Stimulated activated CD8-positive, alpha-beta memory T cell treated with anti-CD3 and anti-CD28 coated beads, Interleukin-12 subunit alpha, Interleukin-12 subunit beta, amount 100 ng/mL, for 24 hours (primary cell): ENCODE measurements around the gene PBXIP1.
"Not testable (repeated sequence)": the region's sequence is repeated elsewhere in the genome, so short reads cannot be mapped to it uniquely, and the experiment has no call there.

Experiments used
- DNase-seq: peaks from one replicate; pipeline ENCODE4 v3.0.0-alpha.2; 2020; ENCODE audit errors: extremely low read depth

The PBXIP1 gene

DNA sequence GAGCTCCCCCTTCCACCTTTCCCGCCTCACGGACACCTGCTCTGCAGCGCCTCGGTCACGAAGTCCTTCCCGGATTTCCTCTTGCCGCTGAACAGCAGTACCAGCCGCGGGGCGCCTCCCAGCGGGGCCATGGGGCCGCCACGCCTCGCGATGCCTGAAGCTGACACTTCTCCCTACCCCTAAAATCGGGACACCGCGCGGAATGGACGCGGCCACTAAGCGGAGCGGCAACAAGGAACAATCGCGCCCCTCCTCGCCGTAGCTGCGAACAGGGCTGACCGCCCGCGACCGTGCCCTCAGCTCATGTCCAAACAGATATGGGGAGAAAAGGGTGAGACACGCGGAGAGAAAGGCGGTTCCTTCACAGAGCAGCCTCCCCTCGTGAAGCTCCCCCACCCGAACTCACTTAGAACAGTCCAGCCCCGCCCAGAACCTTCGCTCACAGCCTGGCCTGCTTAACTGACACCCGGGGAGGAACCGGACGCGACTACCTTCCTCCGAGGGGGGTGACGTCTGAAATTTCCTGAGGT is 19.3 kb downstream of the PBXIP1 start, which contains the start of gene PMVK:
Gene PMVK (minus strand): TSS at position 165 of the 530 bp plus-strand sequence. CDS start 34 bp downstream, at position 131.
- peak; percentile 84 for DNase-seq

- no peak for DNase-seq
Observed at GRCh38 chr1:154935749-154936554, 19.9 kb downstream of the PBXIP1 start.

DNA sequence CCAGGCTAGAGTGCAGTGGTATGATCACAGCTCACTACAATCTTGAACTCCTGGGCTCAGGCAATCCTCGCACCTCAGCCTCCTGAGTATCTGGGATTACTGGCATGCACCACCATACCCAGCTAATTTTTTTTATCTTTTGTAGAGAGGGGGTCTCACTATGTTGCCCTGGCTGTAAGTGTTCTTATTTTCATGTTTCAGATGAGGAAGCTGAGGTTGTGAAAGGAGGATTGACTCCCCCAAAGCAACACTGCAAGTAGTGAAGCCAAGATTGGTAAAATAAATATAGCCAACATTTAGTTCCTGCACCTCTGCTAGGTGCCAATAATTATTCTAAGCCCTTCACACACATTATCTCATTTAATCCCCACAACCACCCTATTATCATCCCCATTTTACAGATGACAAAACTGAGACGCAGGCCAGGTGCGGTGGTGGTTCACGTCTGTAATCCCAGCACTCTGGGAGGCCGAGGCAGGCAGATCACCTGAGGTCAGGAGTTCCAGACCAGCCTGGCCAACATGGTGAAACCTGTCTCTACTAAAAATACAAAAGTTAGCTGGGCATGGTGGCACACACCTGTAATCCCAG is 21.4 kb downstream of the PBXIP1 start:
- no peak for DNase-seq

GRCh38 chr1:154931940-154932487 is 23.9 kb downstream of the PBXIP1 start:
- DNase-seq = no peak

- DNase-seq = no peak
Observed at GRCh38 chr1:154926201-154926600, 29.7 kb downstream of the PBXIP1 start.

DNA sequence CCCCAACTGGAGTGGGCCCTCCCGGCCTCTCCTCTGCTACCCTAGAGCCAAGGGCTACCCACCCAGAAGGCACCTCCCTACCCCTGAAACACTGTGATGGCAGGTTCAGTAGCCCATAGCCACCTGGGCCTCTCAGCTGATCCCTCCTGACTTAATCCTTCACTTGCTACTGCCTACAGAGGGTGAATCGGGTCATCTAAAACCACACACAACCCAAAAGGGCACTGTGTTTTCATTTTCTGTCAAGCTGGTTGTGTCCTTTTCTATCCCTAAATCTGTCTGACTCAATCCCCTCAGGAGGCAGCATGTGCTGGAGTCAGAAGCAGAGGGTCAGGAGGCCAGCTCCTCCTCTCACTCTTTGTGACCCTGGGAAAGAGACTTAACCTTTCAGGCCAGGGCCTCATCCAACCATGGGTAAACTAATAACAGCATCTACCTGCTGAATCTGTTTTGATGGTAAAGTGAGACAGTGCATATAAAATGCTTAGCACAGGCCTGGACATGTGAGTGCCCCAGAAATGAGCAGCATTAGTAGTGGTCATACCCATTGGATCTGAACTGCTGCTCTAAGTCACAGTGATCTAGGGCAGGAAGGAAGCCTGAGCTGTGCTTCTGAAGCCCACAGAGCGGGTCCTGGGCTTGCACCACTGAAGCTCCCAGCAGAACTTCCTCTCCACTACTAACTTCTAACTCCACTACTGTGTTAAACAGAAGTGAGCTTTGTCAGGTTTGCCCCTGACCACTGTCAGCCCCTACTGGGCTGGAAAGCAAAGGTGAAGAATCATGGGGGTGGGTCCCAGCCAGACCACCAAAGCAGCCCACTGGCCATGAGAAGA is 30.3 kb downstream of the PBXIP1 start:
- DNase-seq = no peak

GRCh38 chr1:154923695-154924094 is 32.2 kb downstream of the PBXIP1 start:
- DNase-seq = no peak

DNA sequence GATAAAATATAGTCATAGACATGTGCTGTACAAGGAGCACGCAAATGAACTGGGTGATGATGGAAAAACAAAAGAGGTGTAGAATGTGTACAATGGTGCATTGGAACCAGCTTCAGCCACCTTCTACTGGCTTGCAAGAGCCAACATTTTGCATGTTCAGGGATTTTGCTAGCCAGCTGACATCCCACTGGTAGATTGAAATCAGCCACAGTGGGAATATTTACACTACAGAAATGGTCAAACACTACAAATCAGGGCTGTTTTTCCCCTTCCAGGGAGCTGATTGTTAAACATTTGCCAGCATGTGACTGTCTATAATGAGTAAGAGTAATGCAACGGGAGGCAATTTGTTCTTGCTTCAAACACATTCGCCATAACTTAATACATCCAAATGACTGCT is 42.6 kb downstream of the PBXIP1 start:
- no peak for DNase-seq

DNA sequence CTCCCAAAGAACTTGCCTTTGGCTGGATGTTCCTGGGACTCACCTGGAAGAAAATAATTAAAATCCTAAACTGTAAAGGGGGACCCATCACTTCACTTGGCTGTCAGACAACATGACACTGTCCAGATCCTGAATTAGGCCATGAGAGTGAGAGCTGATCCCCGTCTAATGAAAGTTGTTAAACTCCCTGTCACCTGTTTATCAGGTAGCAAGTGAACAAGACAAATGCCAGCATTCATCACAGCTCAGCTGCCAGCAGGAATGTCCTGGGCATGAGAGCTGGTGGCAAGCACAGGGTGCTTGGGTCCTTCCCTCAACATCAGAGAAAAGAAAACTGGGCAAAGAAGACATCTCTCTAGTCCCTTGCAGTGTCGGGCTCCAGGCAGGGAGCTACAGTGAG is 43.1 kb downstream of the PBXIP1 start:
- DNase-seq = no peak

- no peak for DNase-seq
Observed at GRCh38 chr1:154911691-154912550, 44.0 kb downstream of the PBXIP1 start.

DNA sequence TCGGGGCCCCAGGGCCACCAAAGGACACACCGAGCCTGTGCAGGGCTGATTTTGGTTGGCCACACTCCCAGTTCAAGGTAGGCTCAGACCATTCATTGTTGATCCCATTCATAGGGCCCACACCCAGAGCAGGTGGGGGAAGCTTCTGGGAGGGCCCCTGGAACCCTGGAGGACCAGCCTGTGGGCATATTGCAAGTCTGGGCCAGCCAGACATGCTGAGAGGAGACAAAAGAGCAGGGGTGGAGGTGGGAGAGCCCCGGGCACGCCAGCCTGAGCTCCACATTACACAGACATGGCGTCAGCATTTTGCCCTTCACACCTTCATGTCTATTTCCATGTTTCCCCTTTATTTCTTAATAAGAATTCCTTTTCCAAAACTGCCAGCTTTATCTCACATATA is 45.0 kb downstream of the PBXIP1 start:
- DNase-seq = no peak

- DNase-seq = no peak
Observed at GRCh38 chr1:154908937-154909336, 47.0 kb downstream of the PBXIP1 start.

GRCh38 chr1:154908129-154908528 is 47.8 kb downstream of the PBXIP1 start:
- DNase-seq = not testable (repeated sequence)

DNA sequence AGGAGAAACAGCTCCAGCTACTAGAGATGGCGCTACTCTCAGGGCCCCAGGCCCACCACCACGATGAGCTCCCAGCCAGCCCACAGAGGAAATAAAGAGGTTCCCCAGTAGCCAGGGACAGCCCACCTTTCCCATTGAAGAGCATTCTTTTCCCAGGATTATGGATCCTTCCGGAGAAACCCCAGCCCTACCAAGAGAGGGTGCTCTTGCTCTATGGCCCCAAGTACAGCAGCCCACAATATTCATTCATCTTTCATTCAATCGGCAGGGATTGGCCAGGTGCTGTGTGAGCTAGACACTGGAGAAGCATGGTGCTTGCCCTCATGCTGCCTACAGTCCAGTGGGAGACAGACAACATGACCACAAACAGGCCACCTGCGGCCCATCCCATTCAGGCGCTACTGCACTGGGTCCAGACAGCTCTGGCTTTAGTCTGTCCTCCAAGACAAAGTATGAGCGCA is 49.2 kb downstream of the PBXIP1 start:
- no peak for DNase-seq

- no peak for DNase-seq
Observed at GRCh38 chr1:154902938-154903566, 52.8 kb downstream of the PBXIP1 start.

DNA sequence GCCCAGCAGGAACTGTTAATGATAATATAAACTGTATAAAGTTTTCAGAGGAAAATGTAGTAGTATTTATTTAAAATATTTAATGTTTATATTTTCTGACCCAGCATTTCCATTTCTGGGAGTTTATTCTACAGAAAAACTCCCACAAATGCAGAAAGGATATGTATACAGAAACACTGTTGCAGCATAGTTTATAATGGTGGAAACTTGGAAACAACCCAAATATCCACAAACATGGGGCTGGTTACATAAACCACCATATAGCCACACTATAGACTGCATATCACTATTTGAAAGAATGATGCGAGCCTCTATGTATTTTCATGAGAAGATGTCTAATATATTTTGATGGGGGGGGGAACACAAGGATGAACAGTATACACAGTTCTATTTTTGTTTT is 54.3 kb downstream of the PBXIP1 start:
- no peak for DNase-seq

DNA sequence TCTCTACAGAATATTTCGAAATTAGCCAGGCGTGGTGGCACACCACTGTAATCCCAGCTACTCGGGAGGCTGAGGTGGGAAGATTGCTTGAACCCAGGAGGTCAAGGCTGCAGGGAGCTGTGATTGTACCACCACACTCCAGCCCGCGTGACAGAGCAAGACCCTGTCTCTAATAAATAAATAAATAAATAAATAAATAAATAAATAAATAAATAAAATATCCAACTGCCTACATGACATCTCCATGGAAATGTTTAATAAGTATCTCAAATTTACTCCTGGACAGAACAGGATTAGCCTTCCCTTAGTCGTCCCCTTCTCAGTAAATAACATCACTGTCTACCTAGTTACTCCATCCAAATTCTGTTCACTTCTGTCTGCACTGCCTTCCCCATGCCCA is 56.9 kb downstream of the PBXIP1 start:
- DNase-seq = no peak

DNA sequence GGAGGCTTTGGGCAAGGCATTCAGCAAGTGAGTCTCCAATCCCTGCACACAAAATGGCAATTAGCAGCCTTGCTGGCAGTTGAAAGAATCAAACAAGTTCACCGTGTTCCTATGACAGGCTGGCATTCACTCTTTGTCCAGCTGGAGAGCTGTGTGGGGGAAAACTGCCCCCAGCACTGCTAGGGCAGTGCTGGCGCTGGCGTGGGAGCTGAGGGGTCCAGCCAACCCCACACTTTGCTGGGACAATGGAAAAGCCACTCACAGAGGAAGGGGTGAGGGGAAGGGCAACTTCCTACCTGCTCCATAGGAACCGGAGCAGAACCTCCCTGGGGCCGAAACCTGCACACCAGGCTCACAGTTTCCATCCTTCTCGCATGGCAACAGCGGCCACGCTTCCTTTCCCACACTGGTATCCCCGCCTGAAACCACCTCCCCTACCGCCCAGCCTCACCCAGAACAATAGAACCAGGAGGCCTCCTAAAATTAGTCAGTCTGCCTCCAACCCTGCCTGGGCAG is 59.1 kb downstream of the PBXIP1 start:
- no peak for DNase-seq

- DNase-seq = no peak
Observed at GRCh38 chr1:154895798-154896197, 60.1 kb downstream of the PBXIP1 start.
